C1 segment of cervical spinal cord (tissue), 14 donors: ENCODE results near the gene ZDHHC22.

Experiments used
- DNase-seq, 14 donors: peaks; one replicate each; lab custom pipeline; 2025; lab: John Stamatoyannopoulos, UW

ZDHHC22 gene

GRCh38 chr14:77084985-77085384, 56.6 kb downstream of the ZDHHC22 start:
- DNase-seq = no peak

GRCh38 chr14:77083082-77083481, 58.5 kb downstream of the ZDHHC22 start:
- no peak for DNase-seq

DNA sequence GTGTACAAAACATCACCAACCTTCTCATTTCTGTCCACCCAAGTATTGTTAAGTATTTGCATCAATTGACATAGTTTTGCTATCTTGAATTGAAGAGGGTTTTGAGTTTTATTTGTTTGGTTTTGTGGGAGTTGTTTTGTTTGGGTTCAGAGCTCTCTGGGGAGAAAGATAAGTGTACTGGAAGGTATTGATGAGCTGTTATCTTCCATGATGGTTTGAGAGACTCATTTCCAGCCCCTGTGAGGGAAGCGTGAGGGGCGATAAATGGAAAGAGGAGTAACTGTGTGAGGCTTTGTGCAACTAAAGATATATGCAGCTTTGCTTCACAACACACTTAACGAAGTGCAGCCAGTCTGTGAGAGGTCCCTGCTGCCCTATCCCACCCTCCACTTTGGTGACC, 59.2 kb downstream of the ZDHHC22 start:
- no peak for DNase-seq
